SK-N-MC (cell line): ENCODE data around the gene RPUSD1.

ENCODE experiments used
- EZH2 ChIP-seq: fragments of 200-600 bp; sonication (generic); IDR thresholded peaks from one replicate; pipeline ENCODE4 v1.6.1; 2017; ENCODE audit warnings: antibody characterized with exemption
- FOXP2 ChIP-seq: optimal IDR thresholded peaks from 2 replicates; pipeline ENCODE3; 2011; ENCODE audit warnings: mild to moderate bottlenecking, moderate library complexity; ENCODE audit not compliant: insufficient read depth; ENCODE audit errors: extremely low read length, control extremely low read depth
- POLR2AphosphoS5 ChIP-seq: IDR thresholded peaks from 2 replicates; pipeline ENCODE4 v1.6.1; 2012; ENCODE audit warnings: mild to moderate bottlenecking, low read depth, low read length, borderline replicate concordance

DNA sequence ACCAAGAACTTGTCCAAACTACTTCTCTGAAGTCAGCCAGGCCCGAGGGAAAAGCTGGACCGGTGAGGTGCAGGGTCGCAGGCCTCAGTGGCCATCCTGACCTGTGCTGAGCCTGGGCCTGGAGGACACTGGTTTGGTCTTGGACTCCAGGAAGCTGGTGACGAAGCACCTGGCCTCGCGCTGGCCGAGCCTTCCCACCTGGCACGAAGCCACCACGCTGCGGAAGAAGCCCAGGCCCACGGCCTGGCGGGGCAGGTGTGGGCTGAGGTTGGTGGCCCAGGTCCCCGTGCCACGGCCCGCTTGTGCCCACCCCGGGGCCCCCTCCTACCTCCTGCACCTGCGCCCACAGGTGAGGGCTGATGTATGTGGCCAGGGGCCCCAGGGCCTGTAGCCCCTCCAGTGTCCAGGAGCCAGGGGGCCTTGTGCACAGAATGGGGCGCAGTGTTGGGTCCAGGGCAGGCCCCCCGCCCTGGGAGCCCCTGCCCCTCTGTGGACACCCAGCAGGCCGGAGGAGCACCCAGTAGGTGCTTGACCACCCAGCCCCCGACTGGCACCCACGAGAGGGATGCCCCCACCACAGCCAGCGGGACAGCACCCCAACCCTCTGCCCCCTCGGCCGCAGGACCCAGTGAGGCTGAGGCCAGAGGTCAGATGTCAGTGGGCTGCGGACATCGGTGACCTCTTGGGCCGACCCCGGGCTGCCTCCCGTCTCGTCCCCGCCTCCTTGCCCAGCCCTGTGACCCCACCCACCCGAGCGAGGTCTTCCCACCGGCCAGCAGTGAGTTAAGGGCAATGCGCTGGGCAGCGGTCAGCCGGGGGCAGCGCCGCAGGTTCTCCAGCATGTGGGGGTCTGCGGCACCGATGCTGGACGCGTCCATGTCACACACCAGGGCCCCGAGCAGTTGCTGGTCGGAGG is 13.8 kb downstream of the RPUSD1 start:
- no peak for TF ChIP-seq POLR2AphosphoS5
- no peak for TF ChIP-seq EZH2
- no peak for TF ChIP-seq FOXP2
